Mesendoderm (in vitro differentiated cells): ENCODE measurements around the gene PLAAT1.

Experiments
- DNase-seq: peaks from one replicate; pipeline ENCODE4 v3.0.0; 2013
- H2AK5ac ChIP-seq: 2 replicates; pipeline ENCODE4 v1.6.1; 2013; ENCODE audit warnings: low read length, inconsistent platforms
- H2BK120ac ChIP-seq: 2 replicates; pipeline ENCODE4 v1.6.1; 2013; ENCODE audit warnings: low read depth, mild to moderate bottlenecking, low read length, moderate library complexity, mixed read lengths
- H2BK15ac ChIP-seq: replicated peaks from 2 replicates; pipeline ENCODE4 v1.6.1; 2013; ENCODE audit warnings: low read depth, mild to moderate bottlenecking, moderate library complexity
- H2BK5ac ChIP-seq: 2 replicates; pipeline ENCODE4 v1.6.1; 2013; ENCODE audit warnings: low read length, inconsistent platforms
- H3K18ac ChIP-seq: 2 replicates; pipeline ENCODE4 v1.6.1; 2013; ENCODE audit warnings: mild to moderate bottlenecking, low read length, mixed read lengths
- H3K23ac ChIP-seq: one replicate; pipeline ENCODE4 v1.6.1; 2013; ENCODE audit warnings: low read length
- H3K27ac ChIP-seq: 2 replicates; pipeline ENCODE4 v1.5.1; 2013; ENCODE audit warnings: low read depth, mild to moderate bottlenecking, inconsistent platforms, low read length, moderate library complexity
- H3K27me3 ChIP-seq: 2 replicates; pipeline ENCODE4 v1.6.1; 2013; ENCODE audit warnings: low read length, control low read depth, mild to moderate bottlenecking, inconsistent platforms; ENCODE audit not compliant: insufficient read depth, poor library complexity
- H3K36me3 ChIP-seq: 2 replicates; pipeline ENCODE4 v1.6.1; 2013; ENCODE audit warnings: low read length, inconsistent platforms; ENCODE audit not compliant: control insufficient read depth, insufficient read depth
- H3K4ac ChIP-seq: one replicate; pipeline ENCODE4 v1.6.1; 2013; ENCODE audit warnings: low read depth, mild to moderate bottlenecking, low read length, moderate library complexity
- H3K4me1 ChIP-seq: 2 replicates; pipeline ENCODE4 v1.6.1; 2013; ENCODE audit warnings: low read depth, low read length, inconsistent platforms; ENCODE audit not compliant: control insufficient read depth
- H3K4me2 ChIP-seq: 2 replicates; pipeline ENCODE4 v1.6.1; 2013; ENCODE audit warnings: low read length
- H3K4me3 ChIP-seq: 2 replicates; pipeline ENCODE4 v1.5.1; 2013; ENCODE audit warnings: mild to moderate bottlenecking, low read length
- H3K56ac ChIP-seq: one replicate; pipeline ENCODE4 v1.6.1; 2013; ENCODE audit warnings: low read length
- H3K79me1 ChIP-seq: 2 replicates; pipeline ENCODE4 v1.6.1; 2013; ENCODE audit warnings: low read length, inconsistent platforms
- H3K79me2 ChIP-seq: 2 replicates; pipeline ENCODE4 v1.6.1; 2013; ENCODE audit warnings: mild to moderate bottlenecking, low read length; ENCODE audit not compliant: control insufficient read depth, insufficient read depth
- H3K9ac ChIP-seq: 2 replicates; pipeline ENCODE4 v1.6.1; 2013; ENCODE audit warnings: low read length, inconsistent platforms
- H4K5ac ChIP-seq: one replicate; pipeline ENCODE4 v1.6.1; 2013; ENCODE audit warnings: low read length
- H4K8ac ChIP-seq: one replicate; pipeline ENCODE4 v1.6.1; 2013; ENCODE audit warnings: low read depth, mild to moderate bottlenecking, control low read depth, low read length, moderate library complexity
- WGBS: extraction: QIAGEN DNeasy Blood & Tissue Kit; methylation state at CpG from one replicate; pipeline ENCODE4 v1.1.7; 2013; ENCODE audit warnings: low lambda C conversion rate, missing lambda C conversion rate; ENCODE audit not compliant: insufficient coverage; ENCODE audit errors: extremely low coverage; 5-methylcytosine and 5-hydroxymethylcytosine counted together

PLAAT1 gene

GRCh38 chr3:193229851-193230420 lies 11.1 kb upstream of the PLAAT1 start:
- Histone ChIP-seq H3K36me3 (no peaks in the 10 kb centered on the region), H2BK15ac (no peak overlapping the region), H3K79me1 (no peaks in the 10 kb centered on the region), H3K4me2 (no peak overlapping the region), H2BK5ac (no peak overlapping the region), H3K23ac (no peak overlapping the region), H3K4me3 (no peak overlapping the region), H3K9ac (no peak overlapping the region), H4K8ac (no peak overlapping the region), H3K4me1 (peaks cover 8% of the 10 kb centered on the region), H3K27ac (no peak overlapping the region), H4K5ac (no peak overlapping the region), H3K27me3 (no peaks in the 10 kb centered on the region), H3K56ac (no peak overlapping the region), H3K18ac (no peak overlapping the region), H3K79me2 (no peaks in the 10 kb centered on the region), H3K4ac (no peak overlapping the region), H2AK5ac (no peak overlapping the region), H2BK120ac (no peak overlapping the region)
- WGBS, result no CpG with 5 or more reads among the region's 4 CpGs
- no peak for DNase-seq

- H4K8ac ChIP-seq, result no peak overlapping the region
Measured at GRCh38 chr3:193230610-193231009, 10.4 kb upstream of the PLAAT1 start.

GRCh38 chr3:193231201-193231600 lies 9.8 kb upstream of the PLAAT1 start:
- H2BK15ac ChIP-seq, result no peak overlapping the region
- H2BK120ac ChIP-seq, result no peak overlapping the region
- no peaks in the 10 kb centered on the region for H3K36me3 ChIP-seq
- no peaks in the 10 kb centered on the region for H3K79me2 ChIP-seq
- no peak overlapping the region for H3K27ac ChIP-seq
- no peak overlapping the region for H4K8ac ChIP-seq
- peaks cover 8% of the 10 kb centered on the region for H3K4me1 ChIP-seq
- H3K56ac ChIP-seq, result no peak overlapping the region
- no peak overlapping the region for H4K5ac ChIP-seq
- no peak overlapping the region for H3K4me3 ChIP-seq
- no peak overlapping the region for H3K4ac ChIP-seq
- no CpG with 5 or more reads among the region's 6 CpGs for WGBS
- no peak for DNase-seq
- H3K4me2 ChIP-seq, result no peak overlapping the region
- H3K18ac ChIP-seq, result no peak overlapping the region
- no peak overlapping the region for H2AK5ac ChIP-seq
- H3K27me3 ChIP-seq, result no peaks in the 10 kb centered on the region
- H3K23ac ChIP-seq, result no peak overlapping the region
- H3K79me1 ChIP-seq, result no peaks in the 10 kb centered on the region
- H3K9ac ChIP-seq, result no peak overlapping the region
- no peak overlapping the region for H2BK5ac ChIP-seq

More at GRCh38 chr3:193230610-193231009, 10.4 kb upstream of the PLAAT1 start:
- DNase-seq, result no peak
- Histone ChIP-seq H3K4me1 (peaks cover 8% of the 10 kb centered on the region), H2BK120ac (no peak overlapping the region), H3K4ac (no peak overlapping the region), H3K4me2 (no peak overlapping the region), H3K18ac (no peak overlapping the region), H3K9ac (no peak overlapping the region), H3K36me3 (no peaks in the 10 kb centered on the region), H3K27me3 (no peaks in the 10 kb centered on the region), H3K79me1 (no peaks in the 10 kb centered on the region), H3K79me2 (no peaks in the 10 kb centered on the region), H3K4me3 (no peak overlapping the region), H3K23ac (no peak overlapping the region), H2BK15ac (no peak overlapping the region), H3K56ac (no peak overlapping the region), H2BK5ac (no peak overlapping the region), H4K5ac (no peak overlapping the region), H3K27ac (no peak overlapping the region), H2AK5ac (no peak overlapping the region)
- WGBS, result no CpG with 5 or more reads among the region's 4 CpGs

GRCh38 chr3:193236599-193236998 lies 4.4 kb upstream of the PLAAT1 start:
- no peaks in the 10 kb centered on the region for H3K79me2 ChIP-seq
- WGBS, result 100% methylated on average over 2 of the region's 4 CpGs

DNA sequence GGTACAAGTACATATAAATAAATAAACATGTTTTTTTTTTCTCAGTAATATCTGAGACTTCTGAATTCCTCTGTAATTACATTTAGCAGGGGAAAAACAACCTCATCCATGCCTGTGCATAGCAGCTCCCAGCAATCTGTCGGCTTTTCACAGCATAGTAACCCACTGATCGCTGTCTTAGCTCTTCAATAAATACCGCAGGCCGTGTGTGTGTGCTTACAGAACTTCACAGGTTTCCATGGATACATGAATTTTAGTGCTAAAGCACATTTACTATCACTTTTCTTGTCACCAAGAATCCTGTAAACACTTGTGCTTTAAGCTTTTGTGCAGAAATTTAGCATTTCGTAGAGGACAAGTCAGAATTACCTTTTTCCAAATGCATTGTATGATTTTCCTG lies 4.0 kb upstream of the PLAAT1 start:
- H2AK5ac ChIP-seq, result no peak overlapping the region
- H4K8ac ChIP-seq, result no peak overlapping the region
- no peak overlapping the region for H3K4ac ChIP-seq
- H3K4me3 ChIP-seq, result no peak overlapping the region
- H2BK15ac ChIP-seq, result no peak overlapping the region
- no CpG with 5 or more reads among the region's 5 CpGs for WGBS
- no peaks in the 10 kb centered on the region for H3K4me1 ChIP-seq
- peak; percentile 22 for DNase-seq
- no peaks in the 10 kb centered on the region for H3K79me2 ChIP-seq
- H3K27me3 ChIP-seq, result no peaks in the 10 kb centered on the region
- no peaks in the 10 kb centered on the region for H3K79me1 ChIP-seq
- no peak overlapping the region for H3K23ac ChIP-seq
- H3K27ac ChIP-seq, result no peak overlapping the region
- H3K18ac ChIP-seq, result no peak overlapping the region
- no peak overlapping the region for H3K4me2 ChIP-seq
- no peak overlapping the region for H2BK120ac ChIP-seq
- no peak overlapping the region for H4K5ac ChIP-seq
- H3K9ac ChIP-seq, result no peak overlapping the region
- H2BK5ac ChIP-seq, result no peak overlapping the region
- no peak overlapping the region for H3K56ac ChIP-seq
- no peaks in the 10 kb centered on the region for H3K36me3 ChIP-seq

More at GRCh38 chr3:193236599-193236998, 4.4 kb upstream of the PLAAT1 start:
- Histone ChIP-seq H3K23ac (no peak overlapping the region), H3K4me1 (no peaks in the 10 kb centered on the region), H2BK5ac (no peak overlapping the region), H2BK15ac (no peak overlapping the region), H2BK120ac (no peak overlapping the region), H4K8ac (no peak overlapping the region), H3K56ac (no peak overlapping the region), H3K4ac (no peak overlapping the region), H3K4me3 (no peak overlapping the region), H3K4me2 (no peak overlapping the region), H3K36me3 (no peaks in the 10 kb centered on the region), H3K18ac (no peak overlapping the region), H3K79me1 (no peaks in the 10 kb centered on the region), H3K27me3 (no peaks in the 10 kb centered on the region), H3K9ac (no peak overlapping the region), H4K5ac (no peak overlapping the region), H3K27ac (no peak overlapping the region), H2AK5ac (no peak overlapping the region)
- DNase-seq, result no peak

- DNase-seq, result peak; percentile 71
- no peak overlapping the region for H2BK15ac ChIP-seq
- WGBS, result no CpG with 5 or more reads among the region's 9 CpGs
- peak overlapping the region; percentile 60 for H3K4me2 ChIP-seq
- H3K4ac ChIP-seq, result no peak overlapping the region
- no peaks in the 10 kb centered on the region for H3K27me3 ChIP-seq
- no peak overlapping the region for H4K8ac ChIP-seq
- no peak overlapping the region for H2BK5ac ChIP-seq
- no peaks in the 10 kb centered on the region for H3K79me2 ChIP-seq
- no peak overlapping the region for H2AK5ac ChIP-seq
- H3K9ac ChIP-seq, result peak overlapping the region; percentile 50
- H4K5ac ChIP-seq, result no peak overlapping the region
- H3K4me3 ChIP-seq, result peak overlapping the region; percentile 13
- H3K18ac ChIP-seq, result no peak overlapping the region
- H3K79me1 ChIP-seq, result no peaks in the 10 kb centered on the region
- no peak overlapping the region for H3K27ac ChIP-seq
- no peaks in the 10 kb centered on the region for H3K36me3 ChIP-seq
- peak overlapping the region; percentile 73 for H3K56ac ChIP-seq
- no peaks in the 10 kb centered on the region for H3K4me1 ChIP-seq
- H2BK120ac ChIP-seq, result no peak overlapping the region
- H3K23ac ChIP-seq, result no peak overlapping the region
Measured at GRCh38 chr3:193240436-193240849, 579 bp upstream of the PLAAT1 start.
